Measurements from ENCODE around the gene GON7.
A peak's percentile ranks its signal among the peaks of the same experiment; 100 is the strongest.
"Not testable (repeated sequence)": the region's sequence is repeated elsewhere in the genome, so short reads cannot be mapped to it uniquely, and the experiment has no call there.

GON7 gene

GRCh38 chr14:93200553-93200952 is 6.3 kb downstream of the GON7 start:
- DNase-seq (ENCODE audit: low read depth) = no peak

DNA sequence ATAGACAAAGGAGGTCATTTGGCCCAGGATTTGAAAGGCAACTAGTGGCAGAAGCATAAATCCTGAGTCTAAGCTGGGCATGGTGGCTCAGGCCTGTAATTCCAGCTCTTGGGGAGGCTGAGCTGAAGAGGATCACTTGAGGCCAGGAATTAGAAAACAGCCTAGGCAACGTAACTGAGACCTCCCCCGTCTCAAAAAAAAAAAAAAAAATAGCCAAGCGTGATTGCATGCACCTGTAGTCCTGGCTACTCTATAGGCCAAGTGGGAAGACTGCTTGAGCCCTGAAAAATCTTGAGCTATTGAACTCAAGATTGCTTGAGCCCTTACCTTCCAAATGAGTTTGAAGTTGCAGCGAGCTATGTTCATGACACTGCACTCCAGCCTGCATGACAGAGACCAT is 7.8 kb downstream of the GON7 start:
- DNase-seq (ENCODE audit: low read depth) = no peak

DNA sequence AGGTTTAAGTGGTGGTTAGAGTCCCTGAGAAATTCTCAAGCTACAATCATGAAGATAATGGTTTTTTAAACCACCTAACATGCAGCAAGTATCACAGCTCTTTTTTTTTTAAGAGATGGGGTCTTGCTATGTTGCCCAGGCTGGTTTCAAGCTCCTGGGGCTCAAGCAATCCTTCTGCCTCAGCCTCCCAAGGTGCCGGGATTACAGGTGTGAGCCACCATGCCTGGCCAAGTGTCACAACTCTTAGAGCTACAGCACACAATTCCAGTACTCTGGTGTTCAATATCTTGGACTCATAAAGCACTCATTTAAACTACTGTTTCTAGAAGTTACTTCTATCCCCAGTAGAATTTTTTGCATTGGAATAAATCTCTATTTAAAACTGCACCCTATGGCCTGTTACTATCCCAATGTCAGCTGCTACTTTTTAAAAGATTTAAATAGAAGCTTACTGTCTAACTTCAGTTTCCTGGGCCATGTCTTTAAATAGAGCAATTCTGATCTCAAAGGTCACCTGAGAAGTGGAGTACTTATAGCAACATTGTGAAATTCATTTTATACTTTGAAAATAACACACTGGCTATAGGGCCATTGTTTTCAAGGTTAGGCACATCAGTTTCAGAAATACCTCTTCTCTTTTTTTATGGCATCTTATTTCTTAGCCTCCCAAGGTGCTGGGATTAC is 11.4 kb downstream of the GON7 start:
- DNase-seq (ENCODE audit: low read depth) = no peak

GRCh38 chr14:93186956-93187355 is 19.9 kb downstream of the GON7 start:
- DNase-seq (ENCODE audit: low read depth) = no peak

DNA sequence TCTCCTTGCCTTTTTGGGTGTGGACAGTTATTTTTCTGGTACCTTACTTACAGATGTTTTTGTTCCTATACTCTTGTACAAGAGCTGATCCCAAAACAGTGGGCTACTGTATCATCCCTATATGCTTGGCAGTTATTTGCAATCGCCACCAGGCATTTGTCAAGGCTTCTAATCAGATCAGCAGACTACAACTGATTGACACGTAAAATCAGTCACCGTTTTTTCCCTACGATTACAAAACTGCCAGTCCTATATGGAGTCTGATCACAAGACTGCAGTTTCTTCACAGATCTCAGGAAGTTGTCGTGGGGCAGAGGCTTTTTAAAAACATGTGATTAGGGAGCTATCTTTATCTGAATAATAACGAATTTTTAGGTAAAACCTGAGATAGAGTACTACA is 20.4 kb downstream of the GON7 start:
- no peak for DNase-seq (ENCODE audit: low read depth)

- DNase-seq (ENCODE audit: low read depth) = no peak
Observed at GRCh38 chr14:93185349-93185720, 21.5 kb downstream of the GON7 start.

DNA sequence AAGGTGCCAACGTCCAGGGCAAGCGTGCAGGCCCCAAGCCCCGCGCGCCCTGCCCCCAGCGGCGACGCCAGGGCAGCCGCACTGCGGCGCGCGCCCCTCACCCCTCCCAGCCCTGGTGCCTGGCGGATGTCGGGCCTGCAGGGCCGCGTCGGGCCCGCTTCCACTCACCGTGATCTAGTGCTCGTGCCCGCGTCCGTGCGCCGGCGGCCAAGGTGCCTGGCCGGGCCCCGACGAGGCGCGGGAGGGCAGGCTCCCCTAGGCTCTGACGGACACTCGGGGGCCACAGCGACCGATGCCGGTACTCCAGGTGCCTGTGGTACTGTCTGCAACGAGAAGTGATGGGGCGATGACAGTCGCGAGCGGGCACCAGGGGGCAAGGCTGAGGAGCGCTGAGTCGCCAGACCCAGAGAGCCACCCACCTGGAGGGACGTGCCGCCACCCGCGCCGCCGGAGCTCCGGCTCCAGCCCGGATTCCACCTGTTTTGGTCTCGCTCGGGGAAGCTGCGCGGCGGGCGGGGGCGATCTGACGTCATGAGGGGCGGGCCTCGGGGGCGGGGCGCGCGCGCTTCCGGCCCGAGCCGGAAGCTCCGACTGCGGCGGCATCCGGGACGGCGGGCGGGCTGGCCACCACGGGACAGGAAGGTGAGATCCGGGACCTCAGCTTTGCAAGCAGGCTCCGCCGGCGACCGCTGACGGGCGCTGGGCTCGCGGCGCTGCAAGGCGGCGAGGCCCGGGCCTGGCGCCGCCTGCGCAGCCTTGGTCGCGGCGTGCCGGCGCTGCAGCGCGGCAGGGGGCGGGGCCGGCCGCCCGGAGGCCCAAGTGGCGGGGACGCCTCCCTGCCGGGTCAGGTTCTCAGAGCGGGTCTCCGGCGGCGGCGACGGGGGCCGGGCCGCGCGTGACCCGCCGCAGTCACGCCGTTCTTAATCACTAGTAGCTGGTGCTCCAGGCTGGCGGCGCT is 22.2 kb downstream of the GON7 start, which contains the start of the genes LYSET and MOAP1:
TSS of gene LYSET (plus strand) at position 927 of the 958 bp plus-strand sequence. CDS start 89 bp downstream, outside the sequence.
TSS of gene MOAP1 (minus strand) at position 507 of the 958 bp plus-strand sequence. CDS start 655 bp downstream, outside the sequence.
- DNase-seq (ENCODE audit: low read depth) = peak; percentile 85

DNA sequence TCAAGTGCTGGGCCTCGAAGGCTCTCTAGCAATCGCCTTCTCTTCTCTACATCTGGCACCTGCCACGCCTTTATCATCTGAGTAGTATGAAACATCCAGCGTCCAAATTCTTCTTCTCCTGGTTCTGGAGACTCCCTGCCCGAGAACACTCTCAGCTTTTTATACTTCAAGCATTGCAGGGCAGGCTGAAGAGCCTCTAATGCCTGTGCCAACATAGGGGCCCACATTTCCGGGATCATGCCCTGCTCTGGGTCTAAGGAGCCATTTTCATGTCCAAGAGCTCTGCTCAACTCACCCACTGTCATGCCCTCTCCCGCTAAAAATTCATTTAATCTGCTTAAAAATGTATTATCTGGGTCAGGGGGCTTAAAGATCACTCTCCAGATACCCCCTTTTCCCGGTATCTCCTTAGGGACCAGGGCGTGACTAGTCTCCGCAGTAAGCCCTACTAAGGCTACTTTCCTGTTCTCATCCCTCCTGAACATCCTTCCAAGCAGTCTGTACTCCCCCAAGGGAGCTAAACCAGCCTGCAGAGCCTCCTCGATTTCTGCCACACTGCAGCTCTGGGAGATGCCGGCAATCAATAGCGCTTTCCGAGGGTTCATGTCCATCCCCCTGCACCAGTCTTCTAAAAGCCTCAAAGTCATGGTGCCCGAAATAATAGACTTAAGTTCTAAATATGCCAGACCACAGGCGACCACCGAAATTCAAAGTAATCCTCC is 23.1 kb downstream of the GON7 start:
- DNase-seq (ENCODE audit: low read depth) = no peak

- no peak for DNase-seq (ENCODE audit: low read depth)
Observed at GRCh38 chr14:93175492-93175891, 31.4 kb downstream of the GON7 start.

- not testable (repeated sequence) for DNase-seq (ENCODE audit: low read depth)
Observed at GRCh38 chr14:93174731-93175130, 32.1 kb downstream of the GON7 start.

DNA sequence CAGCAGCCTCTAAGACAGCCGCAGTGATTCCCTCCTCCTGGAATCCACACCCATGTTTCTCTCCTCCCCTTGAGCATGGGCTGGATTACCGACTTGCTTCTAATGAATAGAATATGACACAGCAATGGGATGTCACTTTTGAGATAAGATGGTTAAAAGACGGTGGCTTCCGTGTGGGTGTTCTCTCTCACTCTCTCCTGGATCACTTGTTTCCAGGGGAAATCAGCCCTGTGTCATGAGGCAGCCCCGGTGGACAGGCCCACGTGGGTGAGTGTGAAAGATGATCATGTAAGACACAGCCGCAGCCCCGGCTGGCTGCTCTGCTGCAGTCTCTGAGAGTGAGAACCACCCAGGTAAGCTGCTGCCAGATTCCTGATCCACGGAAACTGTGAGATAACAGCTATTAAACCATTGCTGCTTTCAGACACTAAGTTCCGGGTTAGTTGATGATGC is 32.9 kb downstream of the GON7 start:
- no peak for DNase-seq (ENCODE audit: low read depth)

DNA sequence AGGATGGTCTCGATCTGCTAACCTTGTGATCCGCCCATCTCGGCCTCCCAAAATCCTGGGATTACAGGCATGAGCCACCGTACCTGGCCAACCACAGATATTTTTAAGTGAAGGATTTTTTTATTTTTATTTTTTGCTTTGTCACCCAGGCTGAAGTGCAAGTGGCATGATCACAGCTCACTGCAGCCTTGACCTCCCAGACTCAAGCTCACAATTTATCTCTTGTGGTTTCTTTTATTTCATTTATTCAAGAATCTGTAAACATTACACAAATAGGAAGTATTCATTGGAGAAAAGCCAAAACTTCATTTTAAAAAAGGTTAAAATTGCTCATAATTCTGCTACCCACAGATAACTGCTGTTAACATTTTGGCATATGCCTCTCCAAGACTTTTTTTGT is 35.5 kb downstream of the GON7 start:
- no peak for DNase-seq (ENCODE audit: low read depth)

GRCh38 chr14:93170141-93170540 is 36.7 kb downstream of the GON7 start:
- DNase-seq (ENCODE audit: low read depth) = not testable (repeated sequence)

GRCh38 chr14:93169619-93170018 is 37.2 kb downstream of the GON7 start:
- not testable (repeated sequence) for DNase-seq (ENCODE audit: low read depth)

DNA sequence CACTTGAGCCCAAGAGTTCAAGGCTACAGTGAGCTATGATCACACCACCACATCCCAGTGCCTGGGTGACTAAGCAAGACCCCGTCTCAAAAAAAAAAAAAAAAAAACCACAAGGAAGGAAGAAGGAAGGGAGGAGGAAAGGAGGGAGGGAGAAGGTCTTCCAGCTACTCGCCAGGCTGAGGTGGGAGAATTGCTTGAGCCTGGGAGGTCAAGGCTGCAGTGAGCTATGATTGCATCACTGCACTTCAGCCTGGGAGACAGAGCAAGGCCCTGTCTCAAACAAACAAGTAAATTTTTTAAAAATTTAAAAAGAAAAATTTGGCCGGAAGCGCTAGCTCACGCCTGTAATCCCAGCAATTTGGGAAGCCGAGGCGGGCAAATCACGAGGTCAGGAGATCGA is 38.3 kb downstream of the GON7 start:
- DNase-seq (ENCODE audit: low read depth) = not testable (repeated sequence)

DNA sequence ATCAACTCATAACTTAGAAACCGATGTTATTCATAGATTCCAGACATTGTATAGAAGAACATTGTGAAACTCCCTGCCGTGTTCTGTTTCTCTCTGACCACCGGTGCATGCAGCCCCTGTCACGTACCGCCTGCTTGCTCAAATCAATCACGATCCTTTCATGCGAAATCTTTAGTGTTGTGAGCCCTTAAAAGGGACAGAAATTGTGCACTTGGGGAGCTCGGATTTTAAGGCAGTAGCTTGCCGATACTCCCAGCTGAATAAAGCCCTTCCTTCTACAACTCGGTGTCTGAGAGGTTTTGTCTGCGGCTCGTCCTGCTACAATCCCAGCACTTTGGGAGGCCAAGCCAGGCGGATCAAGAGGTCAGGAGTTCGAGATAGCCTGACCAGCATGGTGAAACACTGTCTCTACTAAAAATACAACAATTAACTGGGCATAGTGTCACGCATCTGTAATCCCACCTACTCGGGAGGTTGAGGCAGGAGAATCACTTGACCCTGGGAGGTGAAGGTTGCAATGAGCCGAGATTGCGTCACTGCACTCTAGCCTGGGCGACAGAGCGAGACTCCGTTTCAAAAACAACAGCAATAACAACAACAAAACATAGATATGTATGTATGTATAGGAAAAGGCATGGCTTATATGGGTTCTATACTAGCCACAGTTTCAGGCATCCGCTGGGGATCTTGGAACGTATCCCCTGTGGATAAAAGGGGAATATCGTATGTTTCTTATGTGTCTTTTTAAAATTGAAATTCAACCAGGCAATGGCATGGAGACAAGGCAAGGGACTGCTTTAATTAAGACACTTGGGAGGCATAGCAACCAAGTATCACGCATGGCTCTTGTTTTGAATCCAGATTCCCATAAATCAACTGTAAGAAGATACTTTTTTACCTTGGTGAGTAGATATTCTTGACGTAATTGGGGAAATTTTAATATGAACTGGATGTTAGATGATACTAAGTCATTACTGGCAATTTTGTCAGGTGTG is 41.3 kb downstream of the GON7 start:
- not testable (repeated sequence) for DNase-seq (ENCODE audit: low read depth)

DNA sequence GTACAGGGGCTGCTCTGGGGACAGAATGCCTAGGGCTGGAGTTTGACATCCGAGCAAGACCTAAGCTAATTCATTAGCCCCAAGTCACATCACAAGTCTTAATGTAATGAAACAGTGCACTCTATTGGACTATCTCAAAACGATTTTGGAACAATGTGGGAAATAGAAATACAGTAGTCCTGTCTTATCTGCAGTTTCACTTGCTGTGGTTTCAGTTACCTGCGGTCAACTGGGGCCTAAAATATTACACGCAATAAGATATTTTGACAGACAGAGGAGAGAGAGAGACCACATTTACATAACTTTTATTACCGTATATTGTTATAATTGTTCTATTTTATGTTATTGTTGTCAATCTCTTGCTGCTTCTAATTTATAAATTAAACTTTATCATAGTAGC is 43.3 kb downstream of the GON7 start:
- no peak for DNase-seq (ENCODE audit: low read depth)

DNA sequence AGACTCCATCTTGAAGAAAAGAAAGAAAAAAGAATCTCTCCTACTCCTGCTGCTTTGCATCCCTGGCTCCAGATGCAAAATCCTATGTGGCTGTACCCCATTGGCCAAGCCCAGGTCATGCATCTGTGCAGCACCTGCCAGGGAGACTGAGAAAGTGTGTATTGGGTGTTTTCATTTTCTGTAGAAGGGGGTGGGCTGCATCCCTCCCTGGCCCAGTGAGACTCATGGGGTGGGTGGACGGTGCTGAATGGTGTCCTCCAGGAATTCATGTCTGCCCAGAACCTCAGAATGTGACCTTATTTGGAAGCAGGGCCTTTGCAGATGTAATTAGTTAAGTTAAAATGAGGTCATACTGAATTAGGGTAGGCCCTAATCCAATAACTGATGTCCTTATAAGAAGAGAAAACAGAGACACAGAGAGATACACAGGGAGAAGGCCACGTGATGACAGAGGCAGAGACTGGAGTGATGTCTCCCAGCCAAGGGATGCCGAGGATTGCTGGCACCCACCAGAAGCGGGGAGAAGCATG is 45.4 kb downstream of the GON7 start:
- no peak for DNase-seq (ENCODE audit: low read depth)

- no peak for DNase-seq (ENCODE audit: low read depth)
Observed at GRCh38 chr14:93160353-93160801, 46.5 kb downstream of the GON7 start.

DNA sequence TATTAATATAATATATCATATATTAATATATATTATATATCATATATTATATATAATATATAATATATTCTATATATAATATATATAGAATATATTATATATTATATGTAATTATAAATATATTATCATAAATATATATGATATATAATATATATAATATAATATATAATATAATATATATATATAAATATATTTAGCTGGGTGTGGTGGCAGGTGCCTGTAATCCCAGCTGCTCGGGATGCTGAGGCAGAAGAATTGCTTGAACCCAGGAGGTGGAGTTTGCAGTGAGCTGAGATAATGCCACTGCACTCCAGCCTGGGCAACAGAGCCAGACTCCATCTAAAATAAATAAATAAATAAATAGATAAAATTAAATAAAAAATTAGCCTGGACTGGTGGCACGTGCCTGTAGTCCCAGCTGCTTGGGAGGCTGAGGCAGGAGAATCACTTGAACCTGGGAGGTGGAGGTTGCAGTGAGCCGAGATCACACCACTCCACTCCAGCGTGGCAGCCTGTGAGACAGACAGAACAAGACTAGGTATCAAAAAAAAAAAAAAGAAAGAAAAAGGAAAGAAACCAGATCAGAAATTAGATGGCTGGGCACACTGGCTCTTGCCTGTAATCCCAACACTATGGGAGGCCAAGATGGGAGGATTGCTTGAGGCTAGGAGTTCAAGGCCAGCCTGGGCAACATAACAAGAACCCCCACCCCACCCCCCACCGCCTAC is 47.1 kb downstream of the GON7 start:
- not testable (repeated sequence) for DNase-seq (ENCODE audit: low read depth)
